Skin epidermis (tissue), 12 donors: ENCODE results near the gene C11orf68.

Experiments
- H3K27ac ChIP-seq, 21 experiments: fragments of 200-600 bp; sonication (generic) in 11 of 21; one replicate each; pipeline ENCODE4 v1.5.0; 2020; ENCODE audit warnings: mild to moderate bottlenecking in 3 of 21, inconsistent platforms in 2 of 21, moderate library complexity in 2 of 21
- H3K4me3 ChIP-seq, 7 experiments: fragments of 200-600 bp; sonication (generic) in 2 of 7; one replicate each; pipeline ENCODE4 v1.5.0; 2020; ENCODE audit warnings: inconsistent platforms in 2 of 7, mild to moderate bottlenecking in 2 of 7, moderate library complexity in 1 of 7

C11orf68 gene

GRCh38 chr11:65945430-65945911, 26.6 kb upstream of the C11orf68 start, which contains the start of gene TSGA10IP:
Gene TSGA10IP (plus strand): TSS chr11:65945480. CDS start chr11:65945676, 196 bp downstream.
- H3K27ac ChIP-seq, result no peak within 1 kb of the TSS
- no peak within 1 kb of the TSS for H3K4me3 ChIP-seq

- Histone ChIP-seq H3K27ac (no peak overlapping the region), H3K4me3 (no peak overlapping the region)
These were observed 25.9 kb upstream of the C11orf68 start for GRCh38 chr11:65944767-65945166.

GRCh38 chr11:65944191-65944590, 25.3 kb upstream of the C11orf68 start:
- H3K27ac ChIP-seq, result no peak overlapping the region
- H3K4me3 ChIP-seq, result no peak overlapping the region

GRCh38 chr11:65942531-65942930, 23.7 kb upstream of the C11orf68 start:
- Histone ChIP-seq H3K27ac (peak overlapping the region in 1 of 21 experiments; percentile 33), H3K4me3 (no peak overlapping the region)

- Histone ChIP-seq H3K27ac (peak overlapping the region in 9 of 21 experiments; percentile 11 to 67 (median 37)), H3K4me3 (no peak overlapping the region)
These were observed 23.0 kb upstream of the C11orf68 start for GRCh38 chr11:65941720-65942310.

GRCh38 chr11:65937766-65938165, 18.9 kb upstream of the C11orf68 start:
- H3K27ac ChIP-seq, result no peak overlapping the region
- H3K4me3 ChIP-seq, result no peak overlapping the region

- no peak overlapping the region for H3K4me3 ChIP-seq
- H3K27ac ChIP-seq, result no peak overlapping the region
These were observed 15.2 kb upstream of the C11orf68 start for GRCh38 chr11:65934014-65934413.

- no peak overlapping the region for H3K4me3 ChIP-seq
- no peak overlapping the region for H3K27ac ChIP-seq
These were observed 13.7 kb upstream of the C11orf68 start for GRCh38 chr11:65932558-65932919.

GRCh38 chr11:65931773-65932557, 13.1 kb upstream of the C11orf68 start:
- Histone ChIP-seq H3K27ac (no peak overlapping the region), H3K4me3 (no peak overlapping the region)

GRCh38 chr11:65928667-65929066, 9.8 kb upstream of the C11orf68 start:
- Histone ChIP-seq H3K4me3 (no peak overlapping the region), H3K27ac (peak overlapping the region in 13 of 21 experiments; percentile 56 to 96 (median 82))

- H3K27ac ChIP-seq, result peak overlapping the region in 17 of 21 experiments; percentile 8 to 96 (median 78)
- peak overlapping the region in 1 of 7 experiments; percentile 3 for H3K4me3 ChIP-seq
These were observed 9.1 kb upstream of the C11orf68 start for GRCh38 chr11:65927904-65928397.

- Histone ChIP-seq H3K27ac (no peak overlapping the region), H3K4me3 (no peak overlapping the region)
These were observed 6.5 kb upstream of the C11orf68 start for GRCh38 chr11:65925397-65925796.

GRCh38 chr11:65922565-65922964, 3.7 kb upstream of the C11orf68 start:
- Histone ChIP-seq H3K27ac (peak overlapping the region in 2 of 21 experiments; percentile 9 to 32), H3K4me3 (no peak overlapping the region)

- Histone ChIP-seq H3K27ac (no peak overlapping the region), H3K4me3 (no peak overlapping the region)
These were observed 3.0 kb upstream of the C11orf68 start for GRCh38 chr11:65921876-65922275.

- peak overlapping the region in 11 of 21 experiments; percentile 12 to 100 (median 94) for H3K27ac ChIP-seq
- peak overlapping the region in 2 of 7 experiments; percentile 77 to 96 for H3K4me3 ChIP-seq
These were observed 2.2 kb upstream of the C11orf68 start for GRCh38 chr11:65921033-65921555.

- H3K27ac ChIP-seq, result peak overlapping the region in 19 of 21 experiments; percentile 86 to 100 (median 94)
- H3K4me3 ChIP-seq, result peak overlapping the region; percentile 77 to 98 (median 96)
These were observed 1.5 kb upstream of the C11orf68 start for GRCh38 chr11:65920372-65920802.

GRCh38 chr11:65919573-65920371, 910 bp upstream of the C11orf68 start:
- H3K27ac ChIP-seq, result peak overlapping the region; percentile 76 to 100 (median 94)
- peak overlapping the region; percentile 77 to 98 (median 96) for H3K4me3 ChIP-seq

- Histone ChIP-seq H3K4me3 (peak within 1 kb of the TSS; percentile 77 to 98 (median 96)), H3K27ac (peak within 1 kb of the TSS; percentile 92 to 100 (median 97))
These were observed 295 bp upstream of the C11orf68 start, which contains the start of gene DRAP1 for GRCh38 chr11:65919141-65919572. Gene DRAP1 (plus strand): TSS chr11:65919426. CDS start chr11:65919502, 76 bp downstream.
